ENCODE measurements around the gene NQO1.
A peak's percentile ranks its signal among the peaks of the same experiment; 100 is the strongest.

Gene NQO1

DNA sequence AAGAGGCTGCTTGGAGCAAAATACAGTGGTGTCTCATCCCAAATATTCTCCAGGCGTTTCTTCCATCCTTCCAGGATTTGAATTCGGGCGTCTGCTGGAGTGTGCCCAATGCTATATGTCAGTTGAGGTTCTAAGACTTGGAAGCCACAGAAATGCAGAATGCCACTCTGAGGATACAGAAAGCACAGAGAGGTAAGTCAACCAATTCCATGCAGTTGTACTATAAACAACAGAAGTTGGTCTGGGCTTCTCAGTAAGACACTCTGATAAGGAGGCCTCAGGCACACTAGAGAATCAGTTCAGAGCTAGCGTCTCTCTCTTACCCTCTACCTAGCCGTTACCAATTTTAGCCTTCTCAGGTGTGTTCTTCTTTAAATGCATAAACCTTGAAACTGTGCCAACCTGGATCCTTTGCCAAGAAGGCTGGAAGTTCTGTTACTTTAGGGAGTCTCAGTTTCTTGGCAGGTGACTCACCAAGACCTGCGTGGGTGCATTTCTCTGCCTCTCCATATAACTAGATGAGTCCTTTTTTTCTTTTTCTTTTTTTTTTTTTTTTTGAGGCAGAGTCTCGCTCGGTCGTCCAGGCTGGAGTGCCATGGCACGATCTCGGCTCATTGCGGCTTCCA lies 15.1 kb downstream of the NQO1 start:
- H3K4me3 ChIP-seq (ENCODE audit: low read length), result no peak overlapping the region
- no peak for DNase-seq (ENCODE audit: low read depth, low spot score)

DNA sequence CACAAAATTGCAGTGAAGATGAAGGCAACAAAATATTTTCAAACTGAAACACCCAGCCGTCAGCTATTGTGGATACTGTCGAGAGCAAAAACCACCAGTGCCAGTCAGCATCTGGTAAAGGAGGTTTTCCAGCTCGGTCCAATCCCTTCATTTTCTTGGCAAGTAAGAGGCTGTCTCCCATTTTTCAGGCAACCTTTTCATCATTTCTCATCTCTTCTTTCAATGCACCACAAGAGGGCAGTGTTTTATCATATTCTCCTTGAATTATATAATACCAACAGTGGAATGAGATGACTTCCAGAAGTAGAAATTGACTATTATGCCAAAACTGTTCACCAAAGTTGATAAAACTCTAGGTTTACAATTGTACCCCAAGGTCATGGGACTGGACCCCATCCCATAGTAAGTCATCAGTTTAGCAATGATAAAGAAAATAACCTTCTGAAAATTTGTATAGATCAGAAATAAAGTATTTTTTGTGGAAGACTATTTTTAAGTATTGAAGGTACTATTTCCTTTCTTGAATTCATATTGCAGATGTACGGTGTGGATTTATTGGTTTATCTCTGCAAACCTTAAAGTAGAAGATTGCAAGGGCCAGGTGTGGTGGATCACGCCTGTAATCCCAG lies 16.8 kb downstream of the NQO1 start:
- peak; percentile 62 for DNase-seq (ENCODE audit: low read depth, low spot score)

DNA sequence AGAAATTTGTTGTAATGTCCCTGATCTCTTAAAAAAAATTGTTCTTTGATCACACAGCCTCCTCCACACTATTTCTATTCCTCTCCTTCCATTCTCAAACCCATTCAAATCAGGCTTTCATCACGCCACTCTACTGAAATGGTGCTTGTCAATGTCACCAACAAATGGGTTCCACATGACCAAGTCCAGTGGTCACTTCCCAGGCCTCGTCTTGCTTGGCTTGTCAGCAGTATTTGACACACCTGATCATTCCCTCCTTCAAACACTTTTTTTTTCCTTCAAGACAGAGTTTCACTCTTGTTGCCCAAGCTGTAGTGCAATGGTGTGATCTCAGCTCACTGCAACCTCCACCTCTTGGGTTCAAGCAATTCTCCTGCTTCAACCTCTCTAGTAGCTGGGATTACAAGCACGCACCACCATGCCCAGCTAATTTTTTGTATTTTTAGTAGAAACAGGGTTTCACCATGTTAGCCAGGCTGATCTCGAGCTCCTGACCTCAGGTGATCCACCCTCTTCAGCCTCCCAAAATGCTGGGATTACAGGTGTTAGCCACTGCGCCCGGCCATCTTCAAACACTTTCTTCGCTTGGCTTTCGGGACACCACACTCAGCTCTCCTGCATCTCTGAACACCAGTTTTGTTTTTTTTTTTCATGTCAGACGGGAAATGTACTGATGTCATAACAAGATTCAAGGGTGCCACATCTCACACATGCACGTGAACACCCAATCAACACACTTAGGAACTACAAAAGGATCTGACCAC lies 18.3 kb downstream of the NQO1 start:
- DNase-seq (ENCODE audit: low read depth, low spot score), result no peak

More for the DNA sequence above, 16.8 kb downstream of the NQO1 start:
- H3K4me3 ChIP-seq (ENCODE audit: low read length), result no peak overlapping the region

DNA sequence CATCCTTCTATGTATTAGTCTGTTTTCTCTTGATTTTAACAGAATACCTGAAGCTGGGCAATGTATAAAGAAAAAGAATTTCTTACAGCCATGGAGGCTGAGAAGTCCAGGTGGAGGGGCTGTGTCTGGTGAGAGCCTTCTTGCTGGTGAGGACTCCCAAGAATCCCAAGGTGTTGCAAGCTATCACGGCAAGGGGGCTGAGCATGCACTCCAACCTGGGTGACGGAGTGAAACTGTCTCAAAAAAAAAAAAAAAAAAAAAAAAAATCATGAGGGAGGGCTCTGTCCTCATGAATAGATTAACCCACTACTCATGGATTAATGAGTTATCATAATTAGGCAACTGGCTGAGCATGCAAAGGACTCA lies 19.4 kb downstream of the NQO1 start:
- DNase-seq (ENCODE audit: low read depth, low spot score), result no peak
- H3K4me3 ChIP-seq (ENCODE audit: low read length), result no peak overlapping the region

More for the DNA sequence above, 18.3 kb downstream of the NQO1 start:
- H3K4me3 ChIP-seq (ENCODE audit: low read length), result no peak overlapping the region

DNA sequence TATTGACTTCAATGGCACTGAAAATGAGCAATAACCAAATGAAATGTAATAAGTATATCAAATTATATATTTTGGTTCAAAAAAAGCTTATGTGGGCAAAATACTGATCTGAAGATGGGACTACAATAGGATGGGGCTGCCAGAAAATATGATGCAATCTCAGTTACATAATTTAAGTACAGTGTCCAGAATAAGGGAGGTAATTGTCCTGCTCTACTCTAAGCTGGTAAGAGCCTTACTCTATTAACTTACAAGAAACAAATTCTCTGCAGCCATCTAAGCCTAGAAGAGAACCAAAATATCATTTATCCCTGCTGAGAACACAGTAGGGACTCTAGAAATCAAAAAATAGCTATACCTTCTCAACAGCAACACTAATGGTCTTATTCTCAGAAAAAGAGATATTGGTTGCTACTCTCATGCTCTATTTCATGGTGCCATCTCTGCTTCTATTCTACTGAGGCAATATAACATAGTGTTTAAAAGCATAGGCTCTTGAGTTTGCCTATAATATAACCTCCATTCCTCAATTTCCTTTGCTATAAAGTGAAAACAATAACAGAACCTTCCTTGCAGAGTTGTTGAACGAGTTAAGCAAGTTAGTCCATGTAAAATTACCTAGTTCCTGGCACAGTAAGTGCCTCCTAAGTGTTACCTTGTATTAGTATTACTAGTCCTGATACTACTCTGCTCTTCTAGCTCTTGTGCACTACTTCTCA lies 19.9 kb downstream of the NQO1 start:
- no peak overlapping the region for H3K4me3 ChIP-seq (ENCODE audit: low read length)
- no peak for DNase-seq (ENCODE audit: low read depth, low spot score)

DNA sequence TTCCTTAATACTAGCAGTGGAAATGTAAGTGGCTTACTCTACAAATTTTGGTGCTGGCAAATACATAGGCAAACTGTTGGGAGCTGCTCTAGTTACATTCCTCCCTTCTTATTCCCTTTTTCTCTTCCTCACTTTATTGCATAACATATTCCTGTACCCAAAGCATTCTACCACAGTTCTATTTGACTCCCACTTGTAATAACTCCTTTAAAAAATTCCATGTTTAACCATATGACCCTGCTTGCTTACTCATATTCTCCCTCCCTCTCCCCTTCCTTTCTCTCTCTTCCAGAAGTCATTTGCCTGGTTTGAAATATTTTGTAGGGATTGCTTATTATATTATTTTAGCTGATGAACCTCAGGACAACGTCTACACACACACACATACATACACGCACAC lies 22.7 kb downstream of the NQO1 start:
- H3K4me3 ChIP-seq (ENCODE audit: low read length), result no peak overlapping the region
- DNase-seq (ENCODE audit: low read depth, low spot score), result no peak

DNA sequence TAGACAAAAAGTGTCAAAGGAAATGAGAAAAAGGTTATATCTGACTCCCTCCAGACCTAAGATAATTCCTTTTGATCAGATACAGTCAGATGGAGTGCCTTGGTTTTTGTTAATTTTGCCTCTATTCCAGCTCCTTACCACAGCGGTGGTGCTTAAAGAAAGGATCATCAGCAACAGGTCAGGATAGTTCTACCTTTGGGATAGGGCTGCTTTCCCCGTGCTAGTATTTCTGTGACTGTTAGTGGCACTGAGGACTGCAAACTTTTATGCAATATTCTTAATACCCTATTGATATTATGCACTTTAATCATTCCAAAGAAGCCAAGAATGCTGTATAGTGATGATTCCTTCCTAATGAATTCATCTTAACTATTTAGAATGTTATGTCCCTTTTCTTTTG lies 24.5 kb downstream of the NQO1 start:
- H3K4me3 ChIP-seq (ENCODE audit: low read length), result no peak overlapping the region
- no peak for DNase-seq (ENCODE audit: low read depth, low spot score)

DNA sequence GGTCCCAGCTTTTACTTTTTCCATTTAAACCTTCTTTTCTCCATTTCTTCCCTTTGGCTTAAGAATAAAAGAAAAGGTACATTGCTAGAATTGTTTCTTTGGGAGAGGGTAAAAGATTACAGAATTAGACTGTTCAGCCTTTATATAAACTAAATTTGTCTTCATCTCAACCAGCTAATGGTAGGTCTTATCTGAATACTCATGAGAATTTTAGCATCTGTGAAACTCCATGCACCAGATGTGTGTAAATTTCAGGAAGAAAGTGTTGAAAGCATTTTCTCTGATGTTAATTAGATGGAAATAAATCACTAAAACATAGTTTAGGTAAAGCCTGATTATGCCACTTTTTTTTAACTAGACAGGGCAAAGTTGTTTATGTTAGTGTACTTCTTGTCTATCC lies 24.9 kb downstream of the NQO1 start:
- DNase-seq (ENCODE audit: low read depth, low spot score), result no peak
- H3K4me3 ChIP-seq (ENCODE audit: low read length), result no peak overlapping the region

DNA sequence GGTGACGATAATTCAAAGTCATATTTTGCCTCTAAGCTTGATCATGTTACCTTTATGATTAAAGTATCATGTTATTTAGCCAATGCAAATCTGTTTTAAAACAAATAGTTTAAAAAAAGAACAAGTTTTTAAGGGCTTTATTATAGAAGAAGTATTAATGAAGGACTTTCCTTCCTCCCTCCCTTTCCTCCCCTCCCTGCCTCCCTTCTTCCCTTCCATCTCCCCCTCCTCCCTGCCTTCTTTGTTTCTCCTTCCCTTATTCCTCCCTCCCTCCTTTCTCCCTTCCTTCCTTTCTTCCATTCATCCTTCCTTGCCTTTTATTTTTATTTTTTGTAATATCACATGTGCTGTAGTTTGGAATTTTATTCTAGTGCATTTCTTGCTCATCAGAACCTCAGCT lies 26.4 kb downstream of the NQO1 start:
- no peak for DNase-seq (ENCODE audit: low read depth, low spot score)

DNA sequence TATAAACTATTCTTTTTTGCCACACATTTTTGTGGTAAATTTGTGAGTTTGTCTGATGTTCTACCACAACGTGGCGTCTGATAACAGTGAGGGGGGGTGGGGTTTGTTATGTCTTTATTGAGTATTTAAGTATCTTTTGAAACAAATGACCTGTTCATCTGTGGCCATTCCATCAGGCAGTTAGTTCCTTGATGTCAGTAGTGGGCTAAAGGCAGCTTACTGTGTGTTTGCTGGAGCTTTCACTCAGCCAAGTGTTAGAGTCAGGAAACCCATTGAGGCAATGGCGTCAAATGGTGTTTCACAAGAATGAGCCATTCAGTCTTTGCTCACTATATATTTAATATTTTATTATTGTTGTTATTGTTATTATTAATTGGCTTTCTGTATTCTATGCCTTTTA lies 28.0 kb downstream of the NQO1 start:
- no peak for DNase-seq (ENCODE audit: low read depth, low spot score)
- no peak overlapping the region for H3K4me3 ChIP-seq (ENCODE audit: low read length)

More for the DNA sequence above, 26.4 kb downstream of the NQO1 start:
- H3K4me3 ChIP-seq (ENCODE audit: low read length), result no peak overlapping the region

DNA sequence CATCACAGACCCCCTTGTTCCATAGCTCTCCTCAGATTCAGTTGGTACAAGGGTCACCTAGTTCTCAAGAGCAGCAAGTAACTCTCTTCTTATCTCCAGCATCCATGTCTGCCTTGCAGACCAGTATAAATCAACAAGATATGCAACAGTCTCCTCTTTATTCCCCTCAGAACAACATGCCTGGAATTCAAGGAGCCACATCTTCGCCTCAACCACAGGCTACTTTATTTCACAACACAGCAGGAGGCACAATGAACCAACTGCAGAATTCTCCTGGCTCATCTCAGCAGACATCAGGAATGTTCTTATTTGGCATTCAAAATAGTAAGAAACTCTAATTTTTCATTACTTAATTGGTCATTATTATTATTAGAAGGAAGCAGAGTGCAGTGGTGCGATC lies 32.4 kb downstream of the NQO1 start:
- DNase-seq (ENCODE audit: low read depth, low spot score), result no peak
- no peak overlapping the region for H3K4me3 ChIP-seq (ENCODE audit: low read length)

DNA sequence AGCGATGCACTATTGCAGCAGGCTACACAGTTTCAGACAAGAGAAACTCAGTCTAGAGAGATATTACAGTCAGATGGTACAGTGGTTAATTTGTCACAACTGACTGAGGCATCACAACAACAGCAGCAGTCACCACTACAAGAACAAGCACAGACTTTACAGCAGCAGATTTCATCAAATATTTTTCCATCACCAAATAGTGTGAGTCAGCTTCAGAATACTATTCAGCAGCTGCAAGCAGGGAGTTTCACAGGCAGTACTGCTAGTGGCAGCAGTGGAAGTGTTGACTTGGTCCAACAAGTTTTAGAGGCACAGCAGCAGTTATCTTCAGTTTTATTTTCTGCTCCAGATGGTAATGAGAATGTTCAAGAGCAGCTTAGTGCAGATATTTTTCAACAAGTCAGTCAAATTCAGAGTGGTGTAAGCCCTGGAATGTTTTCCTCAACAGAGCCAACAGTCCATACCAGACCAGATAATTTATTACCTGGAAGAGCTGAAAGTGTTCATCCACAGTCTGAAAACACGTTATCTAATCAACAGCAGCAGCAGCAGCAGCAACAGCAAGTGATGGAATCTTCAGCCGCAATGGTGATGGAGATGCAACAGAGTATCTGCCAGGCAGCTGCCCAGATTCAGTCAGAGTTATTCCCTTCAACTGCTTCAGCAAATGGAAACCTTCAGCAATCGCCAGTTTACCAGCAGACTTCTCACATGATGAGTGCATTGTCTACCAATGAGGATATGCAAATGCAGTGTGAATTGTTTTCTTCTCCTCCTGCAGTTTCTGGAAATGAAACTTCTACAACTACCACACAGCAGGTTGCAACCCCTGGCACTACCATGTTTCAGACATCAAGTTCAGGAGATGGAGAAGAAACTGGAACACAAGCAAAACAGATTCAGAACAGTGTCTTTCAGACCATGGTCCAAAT lies 34.1 kb downstream of the NQO1 start:
- DNase-seq (ENCODE audit: low read depth, low spot score), result no peak
- no peak overlapping the region for H3K4me3 ChIP-seq (ENCODE audit: low read length)

DNA sequence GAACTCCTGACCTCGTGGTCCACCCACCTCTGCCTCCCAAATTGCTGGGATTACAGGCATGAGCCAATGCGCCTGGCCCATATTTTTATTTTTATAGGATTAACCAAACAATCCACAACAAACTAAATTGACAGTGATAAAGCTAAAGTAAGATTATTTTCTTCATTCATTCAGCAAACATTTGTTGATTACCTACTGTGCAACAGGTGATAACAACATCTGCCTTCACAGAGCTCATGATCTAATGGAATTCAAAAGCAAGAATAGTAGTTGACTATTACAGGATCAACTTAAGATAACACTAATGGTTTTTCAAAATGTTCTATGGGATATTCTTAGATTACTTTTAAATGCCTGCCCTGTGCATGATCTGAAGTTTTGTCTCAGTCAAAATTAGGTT lies 37.8 kb downstream of the NQO1 start:
- DNase-seq (ENCODE audit: low read depth, low spot score), result no peak
- no peak overlapping the region for H3K4me3 ChIP-seq (ENCODE audit: low read length)

DNA sequence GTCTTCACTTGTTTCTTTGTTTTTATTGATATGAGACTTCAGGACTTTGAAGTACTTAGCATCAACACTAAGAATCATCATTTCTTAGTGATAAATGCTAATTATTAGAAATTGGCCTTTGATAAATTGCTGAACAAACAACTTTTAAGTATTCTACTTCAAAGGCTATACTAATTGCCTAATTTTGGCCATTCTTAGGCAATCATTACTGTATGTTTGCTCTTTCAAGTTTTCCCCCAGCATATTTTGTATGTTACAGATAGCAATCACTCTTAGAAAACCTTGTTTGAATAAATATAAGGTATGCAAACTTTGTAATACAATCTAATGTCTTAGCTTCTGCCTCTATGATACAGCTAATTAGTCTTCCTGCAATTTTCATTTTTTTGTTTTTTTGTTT lies 46.0 kb downstream of the NQO1 start:
- DNase-seq (ENCODE audit: low read depth, low spot score), result no peak

DNA sequence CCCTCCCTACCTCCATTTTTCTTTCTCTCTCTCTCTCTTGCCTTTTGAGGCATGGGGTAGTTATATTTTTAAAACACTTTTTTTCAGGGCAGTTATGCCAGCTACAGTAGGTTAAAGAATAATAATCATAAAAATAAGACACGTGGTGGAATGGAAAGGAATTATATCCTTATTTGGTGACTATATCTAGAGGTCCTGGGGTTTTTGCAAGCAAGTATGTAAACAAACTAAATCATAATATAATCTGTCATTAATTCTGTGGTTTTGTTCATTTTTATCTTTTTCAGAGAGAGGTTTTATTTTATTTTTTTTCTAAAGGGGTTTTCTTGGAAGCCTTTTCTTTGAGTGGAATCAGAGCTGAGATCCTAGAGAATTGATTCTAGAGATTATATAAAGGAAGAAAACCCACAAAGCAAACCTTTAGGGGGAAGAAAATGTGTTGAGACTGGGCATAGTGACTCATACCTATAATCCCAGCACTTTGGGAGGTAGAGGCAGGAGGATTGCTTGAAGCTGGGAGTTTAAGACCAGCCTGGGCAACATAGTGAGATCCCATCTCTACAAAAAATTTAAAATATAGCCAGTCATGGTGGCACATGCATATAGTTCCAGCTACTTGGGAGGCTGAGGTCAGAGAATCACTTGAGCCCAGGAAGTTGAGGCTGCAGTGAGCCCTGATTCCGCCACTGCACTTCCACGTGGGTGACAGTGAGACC lies 53.2 kb downstream of the NQO1 start:
- DNase-seq (ENCODE audit: low read depth, low spot score), result no peak
- no peak overlapping the region for H3K4me3 ChIP-seq (ENCODE audit: low read length)

More for the DNA sequence above, 46.0 kb downstream of the NQO1 start:
- no peak overlapping the region for H3K4me3 ChIP-seq (ENCODE audit: low read length)

DNA sequence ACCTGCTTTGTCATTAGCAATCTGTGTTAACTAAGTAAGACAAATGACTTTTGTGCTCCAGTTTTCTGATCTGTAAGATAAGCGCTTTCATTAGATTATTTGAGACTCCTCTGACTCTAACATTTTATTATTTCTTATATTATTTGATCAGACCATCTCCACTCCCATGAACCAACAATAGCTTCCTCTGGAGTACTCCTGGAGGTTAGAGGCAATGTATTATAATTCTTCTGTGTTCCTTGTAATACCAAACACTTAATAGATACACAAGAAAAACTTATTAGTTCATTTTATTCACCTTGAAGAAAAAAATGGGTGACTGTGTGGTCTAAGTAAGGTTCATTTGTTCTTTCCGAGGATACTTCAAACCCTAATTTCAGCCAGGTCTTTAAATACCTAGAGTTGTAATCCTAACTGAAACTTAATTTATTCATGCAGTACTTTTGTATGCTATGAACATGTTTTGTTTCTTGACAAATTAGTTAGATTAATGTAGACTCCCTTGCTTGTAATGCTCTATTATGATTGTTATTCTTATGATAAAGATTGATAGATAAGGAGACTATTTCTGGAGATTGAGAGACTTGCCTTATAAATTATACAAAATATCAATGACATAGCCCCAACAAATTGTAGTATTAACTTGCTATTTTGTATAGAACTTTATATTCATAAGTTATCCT lies 53.9 kb downstream of the NQO1 start:
- no peak for DNase-seq (ENCODE audit: low read depth, low spot score)

DNA sequence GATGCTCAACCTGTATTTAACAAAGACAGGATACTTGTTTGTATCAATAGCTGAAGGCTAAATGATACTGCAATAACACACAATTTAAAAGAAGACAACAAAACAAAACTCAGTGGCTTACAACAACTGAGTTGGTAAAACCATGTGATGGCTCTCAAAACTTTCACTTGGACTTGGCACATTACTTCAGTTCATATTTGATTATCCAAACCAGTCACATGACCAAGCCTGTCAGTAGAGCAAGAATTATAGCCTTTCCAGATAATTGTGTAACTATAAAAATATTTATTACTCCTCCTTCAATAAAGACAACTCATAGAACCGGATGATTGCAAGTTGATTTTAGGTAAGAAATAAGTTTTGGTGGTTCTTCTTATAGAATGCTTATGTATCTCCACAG lies 56.8 kb downstream of the NQO1 start:
- DNase-seq (ENCODE audit: low read depth, low spot score), result no peak
- H3K4me3 ChIP-seq (ENCODE audit: low read length), result no peak overlapping the region

More for the DNA sequence above, 53.9 kb downstream of the NQO1 start:
- no peak overlapping the region for H3K4me3 ChIP-seq (ENCODE audit: low read length)

DNA sequence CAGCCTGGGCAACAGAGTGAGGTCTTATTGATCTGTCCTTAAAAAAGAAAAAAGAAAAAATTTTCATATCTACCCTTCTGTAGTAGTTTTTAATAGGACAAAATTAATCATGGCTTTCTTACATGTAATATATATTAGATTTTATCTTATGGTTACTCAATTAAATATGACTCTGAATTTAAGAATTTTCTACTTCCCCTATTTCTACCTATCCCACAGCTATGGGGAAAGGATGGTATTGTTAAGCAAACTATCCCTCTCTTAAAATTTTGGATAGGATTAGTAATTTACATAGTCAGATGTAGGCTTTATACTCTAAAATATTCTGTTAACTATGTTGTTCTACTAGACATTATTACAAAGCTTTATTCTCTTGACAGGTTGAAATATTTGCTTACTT lies 62.5 kb downstream of the NQO1 start:
- H3K4me3 ChIP-seq (ENCODE audit: low read length), result no peak overlapping the region
- no peak for DNase-seq (ENCODE audit: low read depth, low spot score)

All from Jurkat, Clone E6-1 (cell line).